ENCODE data around the gene FGD3.

FGD3 gene

DNA sequence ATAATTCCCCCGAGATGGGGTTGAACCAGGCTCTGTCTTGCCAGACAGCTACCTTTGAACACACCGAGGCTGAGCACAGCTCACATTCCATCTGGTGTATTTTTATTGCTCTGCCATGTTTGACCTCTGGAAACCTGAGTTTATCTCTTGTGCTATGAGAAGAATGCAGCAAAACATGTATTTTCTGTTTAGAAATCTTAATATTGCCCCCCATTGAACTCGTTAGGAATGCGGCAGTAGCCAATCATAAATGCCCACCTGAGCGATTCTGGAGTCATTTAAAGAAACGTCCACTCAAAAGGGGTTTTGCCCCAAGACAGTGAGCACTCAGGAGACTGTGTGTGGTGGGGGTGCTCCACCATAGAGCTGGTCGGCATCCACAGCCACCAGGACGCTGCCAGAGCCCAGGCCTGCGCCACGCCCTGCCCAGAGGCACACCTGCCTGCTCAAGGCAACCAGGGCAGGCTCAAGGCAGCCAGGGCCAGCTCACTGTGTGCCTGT is 26.9 kb downstream of the FGD3 start:
- no peak overlapping the region for H3K9ac ChIP-seq (ENCODE audit: low read length)
- H3K27me3 ChIP-seq (ENCODE audit: control insufficient read depth, insufficient read depth, low read length): no peaks in the 10 kb centered on the region
- no peak overlapping the region for H3K27ac ChIP-seq (ENCODE audit: low read depth, low read length)
- no peaks in the 10 kb centered on the region for H3K36me3 ChIP-seq (ENCODE audit: control insufficient read depth, insufficient read depth, low read length)
- no peaks in the 10 kb centered on the region for H3K4me1 ChIP-seq (ENCODE audit: control insufficient read depth, insufficient read depth, low read length)
- no peak overlapping the region for H3K4me3 ChIP-seq (ENCODE audit: low read length)

DNA sequence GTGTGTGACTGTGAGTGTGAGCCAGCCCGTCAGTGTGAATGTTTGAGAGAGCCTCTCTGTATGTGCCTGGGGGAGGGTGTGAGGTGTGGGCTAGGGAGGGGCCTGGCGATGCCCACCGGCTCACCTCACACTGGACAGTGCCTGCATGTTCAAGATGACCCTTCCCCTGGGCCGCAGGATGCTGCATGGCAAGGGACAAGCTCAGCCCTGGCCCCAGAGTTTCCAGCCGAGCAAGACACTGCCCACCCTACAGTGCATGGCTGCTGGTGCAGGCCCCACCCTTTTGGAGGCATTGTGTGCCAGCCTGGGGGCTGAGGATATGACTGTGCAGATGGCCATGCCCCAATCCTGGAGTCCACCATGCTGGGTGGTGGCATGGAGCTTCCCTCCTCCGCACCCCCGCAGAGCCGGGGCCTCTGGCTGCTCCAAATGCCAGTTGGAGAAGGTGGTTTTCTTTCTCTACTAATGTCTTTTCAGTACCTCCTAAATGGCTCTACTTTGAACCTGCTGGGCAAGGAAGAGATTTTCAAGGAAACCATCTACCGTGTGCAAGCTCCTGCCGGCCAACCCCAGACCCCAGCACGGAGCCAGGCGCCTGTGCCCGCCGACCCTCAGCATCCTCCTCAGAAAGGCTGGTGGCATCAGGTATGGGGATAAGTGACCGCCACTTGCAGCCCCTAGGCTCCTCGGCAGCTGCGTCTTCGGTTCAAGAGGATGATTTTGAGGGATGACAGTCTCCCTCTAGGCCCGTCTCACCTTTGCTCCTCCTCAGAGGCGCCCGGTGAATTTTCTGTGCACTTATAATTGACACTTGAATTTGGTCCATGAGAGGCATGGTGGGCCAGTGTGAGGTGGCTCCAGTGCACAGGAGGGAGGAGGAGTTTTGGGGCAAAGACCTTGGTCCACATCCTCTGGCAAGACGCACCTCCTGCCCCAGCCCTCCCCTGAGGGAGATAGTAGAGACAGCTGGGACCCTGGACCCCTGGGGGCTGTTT is 27.7 kb downstream of the FGD3 start:
- no peaks in the 10 kb centered on the region for H3K27me3 ChIP-seq (ENCODE audit: control insufficient read depth, insufficient read depth, low read length)
- no peaks in the 10 kb centered on the region for H3K36me3 ChIP-seq (ENCODE audit: control insufficient read depth, insufficient read depth, low read length)
- no peaks in the 10 kb centered on the region for H3K4me1 ChIP-seq (ENCODE audit: control insufficient read depth, insufficient read depth, low read length)
- no peak overlapping the region for H3K4me3 ChIP-seq (ENCODE audit: low read length)
- H3K27ac ChIP-seq (ENCODE audit: low read depth, low read length): no peak overlapping the region
- H3K9ac ChIP-seq (ENCODE audit: low read length): no peak overlapping the region

DNA sequence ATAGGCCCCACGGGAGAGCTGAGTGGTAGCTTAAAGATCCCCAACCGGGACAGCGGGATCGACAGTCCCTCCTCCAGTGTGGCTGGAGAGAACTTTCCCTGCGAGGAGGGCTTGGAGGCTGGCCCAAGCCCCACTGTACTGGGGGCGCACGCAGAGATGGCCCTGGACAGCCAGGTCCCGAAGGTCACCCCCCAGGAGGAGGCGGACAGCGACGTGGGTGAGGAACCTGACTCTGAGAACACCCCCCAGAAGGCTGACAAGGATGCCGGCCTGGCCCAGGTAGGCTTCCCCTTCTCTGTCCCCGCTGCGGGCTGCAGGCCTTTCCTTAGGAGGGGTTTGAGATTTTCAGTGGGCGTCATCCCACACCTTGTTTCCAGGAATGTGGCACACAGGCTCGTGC is 29.1 kb downstream of the FGD3 start:
- Histone ChIP-seq H3K36me3 (ENCODE audit: control insufficient read depth, insufficient read depth, low read length) (no peaks in the 10 kb centered on the region), H3K4me3 (ENCODE audit: low read length) (no peak overlapping the region), H3K4me1 (ENCODE audit: control insufficient read depth, insufficient read depth, low read length) (no peaks in the 10 kb centered on the region), H3K9ac (ENCODE audit: low read length) (no peak overlapping the region), H3K27ac (ENCODE audit: low read depth, low read length) (no peak overlapping the region), H3K27me3 (ENCODE audit: control insufficient read depth, insufficient read depth, low read length) (no peaks in the 10 kb centered on the region)

DNA sequence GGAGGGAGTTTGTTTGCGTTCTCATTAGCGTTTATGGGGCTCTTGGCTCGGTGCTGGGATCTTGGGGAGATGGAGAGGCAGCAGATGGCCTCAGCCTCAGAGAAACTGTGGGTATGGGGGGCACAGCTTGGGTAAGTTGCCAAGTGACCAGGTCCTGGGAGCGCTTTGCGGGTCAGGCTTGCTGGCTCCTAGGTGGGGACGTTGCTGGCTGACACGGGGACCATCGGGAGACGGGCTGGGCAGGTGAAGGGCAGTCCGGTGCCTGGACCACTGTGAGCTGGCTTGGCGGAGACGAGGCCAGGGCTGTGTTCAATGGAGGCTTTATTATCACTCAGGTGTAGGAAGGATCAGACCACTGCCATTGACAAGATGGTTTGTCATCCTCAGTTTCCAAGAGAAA is 30.0 kb downstream of the FGD3 start:
- Histone ChIP-seq H3K27me3 (ENCODE audit: control insufficient read depth, insufficient read depth, low read length) (no peaks in the 10 kb centered on the region), H3K4me3 (ENCODE audit: low read length) (no peak overlapping the region), H3K36me3 (ENCODE audit: control insufficient read depth, insufficient read depth, low read length) (no peaks in the 10 kb centered on the region), H3K9ac (ENCODE audit: low read length) (no peak overlapping the region), H3K27ac (ENCODE audit: low read depth, low read length) (no peak overlapping the region), H3K4me1 (ENCODE audit: control insufficient read depth, insufficient read depth, low read length) (no peaks in the 10 kb centered on the region)

DNA sequence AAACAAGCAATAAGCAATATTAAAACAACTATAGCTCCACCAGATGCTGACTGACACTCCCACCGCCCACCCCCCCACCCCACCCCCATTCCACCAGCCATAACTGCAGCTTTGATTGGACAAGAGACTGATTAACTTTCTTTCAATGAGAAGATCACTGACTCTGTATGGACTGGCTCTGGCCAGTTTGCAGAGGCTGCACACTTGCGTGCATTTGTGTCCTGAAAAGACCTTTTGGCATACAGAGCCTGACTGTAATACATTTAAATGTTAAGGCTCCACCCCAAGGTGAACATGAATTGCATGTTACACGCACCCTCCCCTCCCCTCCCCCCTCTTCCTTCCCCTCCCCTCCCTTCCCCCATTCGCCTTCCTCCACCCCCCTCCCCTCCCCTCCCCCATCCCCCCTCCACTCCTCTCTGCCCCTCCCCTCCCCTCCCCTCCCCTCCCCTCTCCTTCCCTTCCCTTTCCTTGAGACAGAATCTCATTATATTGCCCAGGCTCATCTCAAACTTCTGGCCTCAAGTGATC is 31.1 kb downstream of the FGD3 start:
- H3K9ac ChIP-seq (ENCODE audit: low read length): no peak overlapping the region
- H3K27ac ChIP-seq (ENCODE audit: low read depth, low read length): no peak overlapping the region
- H3K36me3 ChIP-seq (ENCODE audit: control insufficient read depth, insufficient read depth, low read length): no peaks in the 10 kb centered on the region

DNA sequence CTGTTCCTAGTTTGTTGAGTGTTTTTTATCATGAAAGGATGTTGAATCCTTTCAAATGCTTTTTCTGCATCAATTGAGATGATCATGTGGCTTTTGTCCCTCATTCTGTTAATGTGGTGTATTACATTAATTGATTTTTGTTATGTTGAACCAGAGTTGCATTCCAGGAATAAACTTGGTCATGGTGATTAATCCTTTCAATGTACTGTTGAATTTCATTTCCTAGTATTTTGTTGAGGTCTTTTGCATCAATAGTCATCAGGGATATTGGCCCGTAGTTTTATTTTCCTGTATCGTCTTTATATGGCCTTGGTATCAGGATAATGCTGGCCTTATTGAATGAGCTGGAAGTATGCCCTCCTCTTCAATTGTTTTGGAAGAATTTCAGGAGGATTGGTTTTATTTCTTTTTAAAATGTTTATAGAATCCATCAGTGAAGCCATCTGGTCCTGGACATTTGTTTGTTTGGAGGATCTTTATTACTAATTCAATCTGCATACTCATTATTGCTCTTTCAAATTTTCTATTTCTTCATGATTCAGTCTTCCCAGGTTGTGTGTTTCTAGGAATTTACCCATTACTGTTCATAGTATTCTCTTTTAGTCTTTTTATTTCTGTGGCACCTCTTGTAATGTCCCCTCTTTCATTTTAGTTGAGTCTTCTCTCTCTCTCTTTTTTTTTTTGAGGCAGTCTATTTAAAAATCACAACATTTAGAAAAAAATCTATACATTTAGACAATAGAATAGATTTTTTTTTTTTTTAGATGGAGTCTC is 32.1 kb downstream of the FGD3 start:
- H3K27me3 ChIP-seq (ENCODE audit: control insufficient read depth, insufficient read depth, low read length): no peaks in the 10 kb centered on the region
- H3K4me3 ChIP-seq (ENCODE audit: low read length): no peak overlapping the region
- H3K9ac ChIP-seq (ENCODE audit: low read length): no peak overlapping the region
- no peaks in the 10 kb centered on the region for H3K4me1 ChIP-seq (ENCODE audit: control insufficient read depth, insufficient read depth, low read length)
- no peaks in the 10 kb centered on the region for H3K36me3 ChIP-seq (ENCODE audit: control insufficient read depth, insufficient read depth, low read length)
- no peak overlapping the region for H3K27ac ChIP-seq (ENCODE audit: low read depth, low read length)

More for the DNA sequence above, 31.1 kb downstream of the FGD3 start:
- H3K4me1 ChIP-seq (ENCODE audit: control insufficient read depth, insufficient read depth, low read length): no peaks in the 10 kb centered on the region
- no peaks in the 10 kb centered on the region for H3K27me3 ChIP-seq (ENCODE audit: control insufficient read depth, insufficient read depth, low read length)
- H3K4me3 ChIP-seq (ENCODE audit: low read length): no peak overlapping the region

DNA sequence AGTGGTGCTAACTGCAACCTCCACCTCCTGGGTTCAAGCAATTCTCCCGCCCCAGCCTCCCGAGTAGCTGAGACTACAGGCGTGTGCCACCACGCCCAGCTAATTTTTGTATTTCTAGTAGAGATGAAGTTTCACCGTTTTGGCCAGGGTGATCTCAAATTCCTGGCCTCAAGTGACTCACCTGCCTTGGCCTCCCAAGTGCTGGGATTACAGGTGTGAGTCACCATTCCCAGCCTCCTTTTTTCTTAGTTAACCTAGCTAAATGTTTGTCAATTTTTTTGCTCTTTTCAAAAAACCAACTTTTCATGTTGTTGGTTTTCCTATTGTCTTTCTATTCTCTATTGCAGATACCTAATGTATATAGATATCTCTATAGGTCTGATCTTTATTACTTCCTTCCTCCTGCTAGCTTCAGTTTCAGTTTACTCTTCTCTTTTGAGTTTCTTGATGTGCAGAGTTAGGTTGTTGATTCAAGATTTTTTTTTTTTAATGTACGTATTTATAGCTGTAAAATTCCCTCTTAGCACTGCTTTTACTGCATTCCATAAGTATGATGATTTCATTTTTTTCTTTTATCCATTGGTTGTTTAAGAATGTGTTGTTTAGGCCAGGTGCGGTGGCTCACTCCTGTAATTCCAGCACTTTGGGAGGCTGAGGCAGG is 32.9 kb downstream of the FGD3 start:
- Histone ChIP-seq H3K36me3 (ENCODE audit: control insufficient read depth, insufficient read depth, low read length) (no peaks in the 10 kb centered on the region), H3K9ac (ENCODE audit: low read length) (no peak overlapping the region), H3K4me3 (ENCODE audit: low read length) (no peak overlapping the region), H3K4me1 (ENCODE audit: control insufficient read depth, insufficient read depth, low read length) (no peaks in the 10 kb centered on the region), H3K27me3 (ENCODE audit: control insufficient read depth, insufficient read depth, low read length) (no peaks in the 10 kb centered on the region), H3K27ac (ENCODE audit: low read depth, low read length) (no peak overlapping the region)

DNA sequence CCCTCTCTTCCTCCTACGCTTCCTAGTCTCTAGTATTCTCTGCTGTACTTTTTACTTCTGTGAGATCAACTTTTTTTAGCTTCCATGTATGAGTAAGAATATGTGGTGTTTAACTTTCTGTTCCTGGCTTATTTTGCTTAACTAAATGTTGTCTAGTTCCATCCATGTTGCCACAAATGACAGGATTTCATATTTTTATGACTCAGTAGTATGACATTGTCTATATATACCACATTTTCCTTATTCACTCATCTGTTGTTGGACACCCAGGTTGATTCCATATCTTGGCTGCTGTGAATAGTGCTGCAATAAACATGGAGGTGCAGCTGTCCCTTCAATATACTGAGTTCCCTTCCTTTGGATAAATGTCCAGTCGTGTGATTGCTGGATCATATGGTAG is 34.8 kb downstream of the FGD3 start:
- no peaks in the 10 kb centered on the region for H3K36me3 ChIP-seq (ENCODE audit: control insufficient read depth, insufficient read depth, low read length)
- H3K9ac ChIP-seq (ENCODE audit: low read length): no peak overlapping the region
- H3K4me3 ChIP-seq (ENCODE audit: low read length): no peak overlapping the region

DNA sequence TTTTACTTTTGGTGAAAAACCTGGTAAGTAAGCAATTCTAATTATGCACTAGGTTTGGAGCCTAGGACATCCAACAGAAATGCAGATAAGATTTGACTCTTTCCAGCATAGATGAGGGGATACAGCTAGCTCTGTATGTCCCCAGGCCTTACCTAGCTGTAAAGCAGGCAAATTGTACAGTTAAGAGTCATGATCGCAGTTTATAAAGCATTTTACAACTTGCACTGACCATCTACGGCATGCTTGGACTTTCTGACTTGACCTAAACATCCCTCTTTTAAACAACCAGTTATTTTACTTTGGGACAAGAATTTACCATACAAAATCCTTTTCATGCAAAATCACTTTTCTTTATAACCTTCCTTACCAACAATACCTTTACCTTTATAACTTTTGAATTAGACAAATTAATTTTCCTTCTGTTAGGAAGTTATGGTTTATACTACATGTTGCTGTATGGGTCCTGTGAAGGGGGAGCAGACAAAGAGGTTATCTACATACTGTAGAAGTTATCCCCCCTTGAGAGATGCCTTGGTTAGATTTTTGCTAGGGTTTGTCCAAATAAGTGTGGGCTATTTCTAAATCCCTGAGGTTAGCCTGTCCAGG is 36.8 kb downstream of the FGD3 start:
- Histone ChIP-seq H3K27me3 (ENCODE audit: control insufficient read depth, insufficient read depth, low read length) (no peaks in the 10 kb centered on the region), H3K9ac (ENCODE audit: low read length) (no peak overlapping the region), H3K4me3 (ENCODE audit: low read length) (no peak overlapping the region), H3K27ac (ENCODE audit: low read depth, low read length) (no peak overlapping the region), H3K4me1 (ENCODE audit: control insufficient read depth, insufficient read depth, low read length) (no peaks in the 10 kb centered on the region), H3K36me3 (ENCODE audit: control insufficient read depth, insufficient read depth, low read length) (no peaks in the 10 kb centered on the region)

More for the DNA sequence above, 34.8 kb downstream of the FGD3 start:
- Histone ChIP-seq H3K4me1 (ENCODE audit: control insufficient read depth, insufficient read depth, low read length) (no peaks in the 10 kb centered on the region), H3K27me3 (ENCODE audit: control insufficient read depth, insufficient read depth, low read length) (no peaks in the 10 kb centered on the region), H3K27ac (ENCODE audit: low read depth, low read length) (no peak overlapping the region)

DNA sequence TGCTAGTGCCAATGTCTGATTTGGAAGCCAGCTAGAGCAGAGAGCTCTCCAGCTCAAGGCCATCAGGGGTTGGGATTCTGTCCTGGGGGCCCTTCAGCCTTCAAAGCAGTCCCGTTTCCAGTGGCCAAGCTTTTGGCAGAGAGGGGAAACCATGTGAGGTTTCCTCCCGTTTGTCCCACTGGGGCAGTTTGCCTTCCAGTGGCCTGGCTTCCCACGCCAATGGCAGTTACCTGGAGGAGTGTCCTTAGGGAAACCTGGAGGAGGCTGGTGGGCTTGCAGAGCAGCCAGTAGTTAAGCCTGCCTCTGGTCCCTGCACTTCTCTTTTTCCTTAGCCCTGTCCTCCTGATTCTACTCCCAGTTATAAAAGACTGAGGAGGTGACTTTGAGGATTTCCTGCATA is 37.7 kb downstream of the FGD3 start:
- no peak overlapping the region for H3K4me3 ChIP-seq (ENCODE audit: low read length)
- no peaks in the 10 kb centered on the region for H3K27me3 ChIP-seq (ENCODE audit: control insufficient read depth, insufficient read depth, low read length)
- H3K36me3 ChIP-seq (ENCODE audit: control insufficient read depth, insufficient read depth, low read length): no peaks in the 10 kb centered on the region
- H3K4me1 ChIP-seq (ENCODE audit: control insufficient read depth, insufficient read depth, low read length): no peaks in the 10 kb centered on the region
- H3K27ac ChIP-seq (ENCODE audit: low read depth, low read length): no peak overlapping the region
- H3K9ac ChIP-seq (ENCODE audit: low read length): no peak overlapping the region

DNA sequence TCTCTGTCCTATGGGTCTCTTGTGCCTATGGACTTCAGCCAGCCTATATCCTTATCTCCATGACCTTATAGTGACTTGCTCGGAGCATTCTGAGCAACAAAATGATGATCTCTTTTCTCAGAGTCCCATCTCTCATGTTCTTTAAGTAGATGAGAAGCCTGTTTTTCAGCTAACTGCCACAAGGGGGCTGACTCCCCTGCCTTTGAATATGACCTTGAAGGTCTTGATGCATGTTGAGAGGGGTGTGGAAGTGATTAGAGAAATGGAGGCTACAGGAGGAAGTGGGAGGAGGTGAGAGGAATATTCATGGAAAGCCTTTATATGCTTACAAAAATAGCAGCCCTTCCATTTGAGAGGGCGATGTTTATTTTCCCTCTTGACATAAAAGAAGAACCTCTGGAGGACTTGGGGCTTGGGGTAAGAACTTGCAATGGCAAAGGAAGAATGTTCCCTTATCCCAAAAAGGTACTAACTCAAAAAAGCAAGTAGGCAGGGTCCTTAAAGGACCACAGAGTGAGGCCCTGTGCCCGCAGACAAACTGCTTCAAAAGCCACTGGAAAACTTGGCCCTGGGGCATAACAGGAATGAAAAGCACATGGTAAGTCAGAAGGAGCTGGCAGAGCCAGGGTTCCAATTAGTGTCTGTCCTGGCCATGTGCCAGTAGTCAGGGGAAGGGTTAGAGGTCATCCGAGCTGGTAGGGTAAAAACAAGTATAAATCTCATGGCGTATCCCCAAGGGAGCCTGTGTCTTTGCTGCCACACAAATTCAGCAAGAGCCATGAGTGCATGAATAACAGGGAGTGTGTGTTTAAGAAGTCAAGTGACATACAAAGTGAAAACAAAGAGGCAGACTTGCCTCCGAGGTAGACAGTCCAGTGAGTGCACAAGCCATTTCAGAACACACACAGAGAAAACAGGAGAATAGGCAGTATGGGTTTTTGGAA is 39.1 kb downstream of the FGD3 start:
- no peaks in the 10 kb centered on the region for H3K4me1 ChIP-seq (ENCODE audit: control insufficient read depth, insufficient read depth, low read length)
- H3K27me3 ChIP-seq (ENCODE audit: control insufficient read depth, insufficient read depth, low read length): no peaks in the 10 kb centered on the region
- no peak overlapping the region for H3K27ac ChIP-seq (ENCODE audit: low read depth, low read length)
- H3K36me3 ChIP-seq (ENCODE audit: control insufficient read depth, insufficient read depth, low read length): no peaks in the 10 kb centered on the region
- H3K4me3 ChIP-seq (ENCODE audit: low read length): no peak overlapping the region
- H3K9ac ChIP-seq (ENCODE audit: low read length): no peak overlapping the region
